A549 (cell line): ENCODE results near the gene STYK1. TPM values are rescaled to one million over a fixed set of nuclear protein-coding genes. Genes with fewer than 3 reads are reported as not detected.

Experiments used
- ATAC-seq, 2 experiments: fragments of 200-7000 bp in 1 of 2; fragments of >200 bp in 1 of 2; cut with Nextera tagmentation in 1 of 2; cut with Tn5 transposase in 1 of 2; 3 replicates each; pipeline versions ENCODE4 v1.8.0 to v1.9.1; 2018 to 2020; ENCODE audit warnings: mild to moderate bottlenecking in 1 of 2, moderate library complexity in 1 of 2
- CTCF ChIA-PET: fragments of 300-600 bp; sonication (Branson Sonifier 250); formaldehyde crosslinking; extraction: SDS; loops from one replicate; lab custom pipeline; 2021; ENCODE audit warnings: antibody characterized with exemption, inconsistent platforms; lab: Yijun Ruan, JAX
- POLR2A ChIA-PET: fragments of 350-600 bp; formaldehyde crosslinking; extraction: SDS; loops from one replicate; lab custom pipeline; 2021; ENCODE audit warnings: antibody characterized with exemption, inconsistent platforms; lab: Yijun Ruan, JAX
- DNase-seq, 2 experiments: peaks; one replicate each; pipeline versions ENCODE4 v3.0.0 to v3.0.0-alpha.2; 2011 to 2016; ENCODE audit warnings: low read depth in 1 of 2, low spot score in 1 of 2
- FAIRE-seq: peaks from 2 replicates; lab custom pipeline; 2011; peaks lifted over from hg19 to GRCh38; lab: Jason Lieb, UNC
- H3K27ac ChIP-seq, 2 experiments: fragments of >200 bp; sonication (Bioruptor Twin); formaldehyde crosslinking; 3 replicates each; pipeline ENCODE4 v1.5.1; 2016 to 2017
- H3K4me1 ChIP-seq: fragments of >200 bp; sonication (Bioruptor Twin); formaldehyde crosslinking; 3 replicates; pipeline ENCODE4 v1.6.1; 2016
- H3K4me2 ChIP-seq: fragments of >200 bp; sonication (Bioruptor Twin); formaldehyde crosslinking; 3 replicates; pipeline ENCODE4 v1.6.1; 2016
- H3K4me3 ChIP-seq: fragments of >200 bp; sonication (Bioruptor Twin); formaldehyde crosslinking; 3 replicates; pipeline ENCODE4 v1.5.1; 2016
- H3K9me3 ChIP-seq: fragments of >200 bp; sonication (Bioruptor Twin); formaldehyde crosslinking; 3 replicates; pipeline ENCODE4 v1.6.1; 2016
- CHD2 ChIP-seq: fragments of 150-350 bp; IDR thresholded peaks from 2 replicates; pipeline ENCODE4 v1.6.1; 2014; ENCODE audit warnings: low read length; ENCODE audit not compliant: partially characterized antibody
- EHMT2 ChIP-seq: fragments of 200-600 bp; sonication (generic); IDR thresholded peaks from 2 replicates; pipeline ENCODE4 v1.6.1; 2016; ENCODE audit warnings: antibody characterized with exemption, low read depth, mild to moderate bottlenecking, moderate library complexity
- FOSB ChIP-seq: fragments of 250-450 bp; sonication (Bioruptor Pico); IDR thresholded peaks from 2 replicates; pipeline ENCODE4 v1.5.0; 2020; ENCODE audit warnings: mild to moderate bottlenecking, moderate library complexity
- HDAC2 ChIP-seq: fragments of 200-600 bp; sonication (generic); IDR thresholded peaks from 2 replicates; pipeline ENCODE4 v1.6.1; 2016
- HOXA7 ChIP-seq: fragments of 250-450 bp; sonication (Bioruptor Pico); IDR thresholded peaks from 2 replicates; pipeline ENCODE4 v1.5.0; 2020; ENCODE audit warnings: mild to moderate bottlenecking, moderate library complexity
- HOXB13 ChIP-seq: fragments of 250-450 bp; sonication (Bioruptor Pico); IDR thresholded peaks from 2 replicates; pipeline ENCODE4 v1.5.0; 2020; ENCODE audit warnings: low read depth, mild to moderate bottlenecking, moderate library complexity
- HOXB5 ChIP-seq: fragments of 250-450 bp; sonication (Bioruptor Pico); IDR thresholded peaks from 2 replicates; pipeline ENCODE4 v1.5.0; 2020; ENCODE audit warnings: mild to moderate bottlenecking, moderate library complexity
- NPAS2 ChIP-seq: fragments of 250-450 bp; sonication (Bioruptor Pico); IDR thresholded peaks from 2 replicates; pipeline ENCODE4 v1.8.0; 2022; ENCODE audit warnings: mild to moderate bottlenecking, moderate library complexity, borderline replicate concordance
- PHF8 ChIP-seq: fragments of 200-600 bp; sonication (generic); IDR thresholded peaks from 2 replicates; pipeline ENCODE4 v1.6.1; 2016; ENCODE audit warnings: low read depth, mild to moderate bottlenecking, antibody characterized with exemption, moderate library complexity, borderline replicate concordance
- RAD21 ChIP-seq, 2 experiments: fragments of >200 bp in 1 of 2; sonication (Bioruptor Twin) in 1 of 2; formaldehyde crosslinking in 1 of 2; IDR thresholded peaks in 1 of 2; conservative IDR thresholded peaks in 1 of 2; 2 replicates in 1 of 2; 3 replicates in 1 of 2; pipeline ENCODE4 v1.6.1; 2012 to 2018; ENCODE audit warnings: inconsistent platforms in 1 of 2
- WGBS: methylation state at CpG from one replicate; pipeline ENCODE4 v1.1.6; 2017; ENCODE audit errors: missing lambda C conversion rate; 5-methylcytosine and 5-hydroxymethylcytosine counted together
- polyA plus RNA-seq, 4 experiments: library from polyadenylated mRNA; depleted of rRNA in 3 of 4; stranded (reverse); fragments of >200 nt; fragmentation: RNase III in 1 of 4; extraction: RNeasy Plus Mini Kit Qiagen cat#74134 plus additional on column Dnase treatment in 1 of 4; gene quantifications; 2 replicates in 3 of 4; 3 replicates in 1 of 4; pipeline ENCODE4 v1.2.3, GENCODE V29; 2011 to 2017
- TF ChIP-seq, protein P1 (sequence below): fragments of 450-650 bp; IDR thresholded peaks from 2 replicates; pipeline ENCODE4 v1.6.1; 2014; ENCODE audit warnings: antibody characterized with exemption
- TF ChIP-seq, protein P2 (sequence below): fragments of >200 bp; sonication (Bioruptor Twin); formaldehyde crosslinking; IDR thresholded peaks from 3 replicates; pipeline ENCODE4 v1.6.1; 2016
- TF ChIP-seq, protein P3 (sequence below): fragments of 250-450 bp; sonication (Bioruptor Pico); IDR thresholded peaks from 2 replicates; pipeline ENCODE4 v1.5.0; 2020; ENCODE audit warnings: low read depth, mild to moderate bottlenecking, moderate library complexity
- TF ChIP-seq, protein P4 (sequence below): fragments of >200 bp; sonication (Bioruptor Twin); formaldehyde crosslinking; IDR thresholded peaks from 2 replicates; pipeline ENCODE4 v1.6.1; 2016

The STYK1 gene
- polyA plus RNA-seq, 2 of the 4 experiments (the other 2 are of a cell fraction) = 0.32 to 0.56 TPM

DNA sequence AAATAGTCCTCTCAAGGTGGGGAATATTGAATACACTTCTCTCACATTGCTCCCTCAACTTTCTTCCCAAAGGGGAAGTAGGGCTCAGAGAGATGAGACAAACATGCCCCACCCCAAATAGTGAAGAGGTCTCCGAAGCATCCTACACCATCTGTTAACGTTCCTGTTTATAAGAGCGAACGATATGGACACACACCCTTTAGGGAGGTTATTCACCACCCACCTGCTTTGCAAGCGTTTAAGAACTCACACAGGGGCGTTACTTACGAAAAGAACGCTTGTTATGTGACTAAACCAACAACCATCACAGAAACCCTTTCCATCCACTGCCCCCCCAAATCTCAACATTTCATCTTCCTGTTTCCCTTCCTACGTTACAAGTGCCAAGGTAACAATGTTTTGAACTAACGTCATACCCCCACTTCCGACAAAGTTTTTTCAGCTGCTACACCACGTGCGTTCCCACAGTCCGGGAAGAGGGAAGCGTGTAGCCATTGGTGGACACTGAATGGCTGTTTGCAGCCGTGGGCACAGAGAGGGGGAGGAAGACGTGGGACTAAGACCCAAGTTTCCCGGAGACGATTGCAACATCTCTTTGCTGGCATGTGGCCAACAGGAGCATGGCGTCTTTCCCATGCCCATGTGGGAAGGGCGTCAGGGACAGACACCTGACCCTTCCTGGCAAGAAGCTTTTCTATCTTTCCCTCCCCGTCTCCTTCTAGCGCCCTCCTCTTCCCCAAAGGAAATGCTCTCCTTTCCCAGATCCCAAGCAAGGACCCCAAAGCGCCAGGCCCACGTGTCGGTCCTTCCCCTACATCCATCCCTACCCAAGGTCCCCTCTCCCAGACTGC, 48.0 kb upstream of the STYK1 start (continued):
- TF ChIP-seq, protein P1, sequence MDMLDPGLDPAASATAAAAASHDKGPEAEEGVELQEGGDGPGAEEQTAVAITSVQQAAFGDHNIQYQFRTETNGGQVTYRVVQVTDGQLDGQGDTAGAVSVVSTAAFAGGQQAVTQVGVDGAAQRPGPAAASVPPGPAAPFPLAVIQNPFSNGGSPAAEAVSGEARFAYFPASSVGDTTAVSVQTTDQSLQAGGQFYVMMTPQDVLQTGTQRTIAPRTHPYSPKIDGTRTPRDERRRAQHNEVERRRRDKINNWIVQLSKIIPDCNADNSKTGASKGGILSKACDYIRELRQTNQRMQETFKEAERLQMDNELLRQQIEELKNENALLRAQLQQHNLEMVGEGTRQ = peak; percentile 76
- TF ChIP-seq HDAC2 = 0 out of 2 replicates have a peak, but pooled peaks have one; percentile 47

DNA sequence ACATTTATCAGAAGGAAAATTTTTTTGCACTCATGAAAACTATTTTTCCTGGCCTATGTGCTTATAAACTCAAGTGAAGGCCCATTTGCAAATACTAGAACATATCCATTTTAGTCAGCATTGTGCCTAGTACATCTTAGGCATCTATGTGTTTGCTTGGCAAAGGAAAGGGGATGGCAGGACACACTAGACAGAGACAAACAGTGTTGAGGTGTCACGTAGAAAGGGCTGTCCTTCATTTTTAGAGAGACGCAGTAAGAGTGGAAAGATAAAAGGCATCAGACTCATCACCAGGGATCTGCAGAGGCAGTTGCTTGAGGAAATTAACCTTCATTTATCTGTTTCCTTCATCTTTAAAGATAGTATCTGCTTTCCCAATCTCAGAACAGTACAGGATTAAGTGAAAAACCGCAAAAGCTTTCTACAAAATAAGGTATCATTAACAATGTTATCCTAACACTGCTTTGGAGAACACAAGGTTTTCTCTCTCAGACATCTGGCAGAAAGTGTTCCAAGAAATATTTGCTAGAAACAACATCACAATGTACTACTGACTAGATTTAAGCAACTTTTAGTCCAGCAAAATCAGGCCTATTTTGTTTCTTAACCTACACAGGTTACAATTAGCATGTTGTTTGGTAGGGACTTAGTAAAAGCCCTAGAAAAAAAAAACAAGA, 47.3 kb upstream of the STYK1 start:
- POLR2A ChIA-PET = interaction anchor here (0.9 kb wide), 1 partner anchor 450 kb away, joined by 3 read pairs; the partner anchor contains the start of gene SMIM10L1
- H3K27ac ChIP-seq = peak overlapping the region; percentile 94 to 99; a peak in 5 of 6 replicates
- CTCF ChIA-PET = interaction anchor here (1.2 kb wide), 1 partner anchor 11 kb away, joined by 3 read pairs; no protein-coding TSS in a partner anchor
- H3K4me1 ChIP-seq = peaks cover 57% of the 10 kb centered on the region
- no peaks in the 10 kb centered on the region for H3K9me3 ChIP-seq
- peak overlapping the region; percentile 93 for H3K4me3 ChIP-seq
- DNase-seq (no peak), FAIRE-seq (no peak)
- TF ChIP-seq EHMT2 (no peak), NPAS2 (CRISPR knock-in tag) (no peak), CHD2 (no peak), HOXB5 (CRISPR knock-in tag) (no peak), PHF8 (no peak), FOSB (no peak)
- TF ChIP-seq, protein P2, sequence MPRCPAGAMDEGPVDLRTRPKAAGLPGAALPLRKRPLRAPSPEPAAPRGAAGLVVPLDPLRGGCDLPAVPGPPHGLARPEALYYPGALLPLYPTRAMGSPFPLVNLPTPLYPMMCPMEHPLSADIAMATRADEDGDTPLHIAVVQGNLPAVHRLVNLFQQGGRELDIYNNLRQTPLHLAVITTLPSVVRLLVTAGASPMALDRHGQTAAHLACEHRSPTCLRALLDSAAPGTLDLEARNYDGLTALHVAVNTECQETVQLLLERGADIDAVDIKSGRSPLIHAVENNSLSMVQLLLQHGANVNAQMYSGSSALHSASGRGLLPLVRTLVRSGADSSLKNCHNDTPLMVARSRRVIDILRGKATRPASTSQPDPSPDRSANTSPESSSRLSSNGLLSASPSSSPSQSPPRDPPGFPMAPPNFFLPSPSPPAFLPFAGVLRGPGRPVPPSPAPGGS = no peak
- TF ChIP-seq, all 56 proteins: peak for 0
- peak overlapping the region; percentile 80 for H3K4me2 ChIP-seq
- 50% methylated on average over 3 of the region's 3 CpGs for WGBS
- no peak for ATAC-seq

DNA sequence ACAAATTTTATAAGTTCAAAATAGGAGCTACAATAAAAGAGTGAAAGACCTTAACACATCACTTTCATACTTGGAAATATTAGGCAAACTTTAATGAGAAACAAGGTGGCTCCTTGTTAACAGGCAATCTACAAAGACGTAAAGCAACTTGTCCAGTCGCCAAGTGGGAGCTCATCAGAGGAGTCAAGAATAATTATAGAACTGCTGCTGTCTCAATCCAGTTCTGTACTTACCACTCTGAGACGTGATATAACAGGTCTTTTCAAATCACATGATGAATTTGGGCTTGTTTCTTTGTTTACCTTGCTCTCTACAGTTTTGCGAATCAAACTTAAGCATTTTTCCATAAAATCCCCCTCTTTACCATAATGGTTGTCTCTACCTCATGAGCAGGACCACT, 45.6 kb upstream of the STYK1 start:
- no peaks in the 10 kb centered on the region for H3K9me3 ChIP-seq
- no peak overlapping the region for H3K4me3 ChIP-seq
- WGBS = 83% methylated on average over 4 of the region's 4 CpGs

DNA sequence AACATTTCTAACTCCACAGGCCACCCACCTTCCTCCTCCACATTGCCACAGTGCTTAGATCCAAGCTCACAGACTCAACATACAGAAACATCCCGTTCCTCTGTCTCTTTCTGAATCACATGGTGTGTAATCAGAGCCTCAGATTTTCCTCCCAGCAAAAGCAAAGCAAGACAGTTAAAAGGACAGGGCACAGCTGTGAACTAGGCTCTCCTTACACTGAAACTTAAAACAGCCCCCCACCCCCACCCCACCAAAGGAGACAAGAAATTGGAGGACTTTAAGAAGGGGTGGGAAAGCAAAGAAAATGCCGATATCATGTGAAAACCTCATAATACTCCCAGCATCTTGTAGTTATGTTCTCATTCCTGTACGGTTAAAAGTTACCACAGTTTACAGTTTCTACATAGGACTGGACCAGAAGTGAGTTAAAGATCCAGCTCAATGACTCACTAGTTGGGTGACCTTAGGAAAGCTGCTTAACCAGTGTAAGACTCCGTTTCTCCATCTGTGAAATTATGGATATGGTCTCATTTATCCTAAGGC, 44.5 kb upstream of the STYK1 start:
- Histone ChIP-seq H3K27ac (peak overlapping the region; percentile 60 to 81), H3K9me3 (no peaks in the 10 kb centered on the region)
- ATAC-seq (no peak), FAIRE-seq (no peak)
- 0 out of 2 replicates have a peak, but pooled peaks have one; percentile 11 for TF ChIP-seq HOXA7
- TF ChIP-seq, protein P3, sequence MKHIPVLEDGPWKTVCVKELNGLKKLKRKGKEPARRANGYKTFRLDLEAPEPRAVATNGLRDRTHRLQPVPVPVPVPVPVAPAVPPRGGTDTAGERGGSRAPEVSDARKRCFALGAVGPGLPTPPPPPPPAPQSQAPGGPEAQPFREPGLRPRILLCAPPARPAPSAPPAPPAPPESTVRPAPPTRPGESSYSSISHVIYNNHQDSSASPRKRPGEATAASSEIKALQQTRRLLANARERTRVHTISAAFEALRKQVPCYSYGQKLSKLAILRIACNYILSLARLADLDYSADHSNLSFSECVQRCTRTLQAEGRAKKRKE (CRISPR knock-in tag) = no peak
- TF ChIP-seq HOXB13 (CRISPR knock-in tag) = no peak
- TF ChIP-seq EHMT2 = no peak
- TF ChIP-seq, protein P4, sequence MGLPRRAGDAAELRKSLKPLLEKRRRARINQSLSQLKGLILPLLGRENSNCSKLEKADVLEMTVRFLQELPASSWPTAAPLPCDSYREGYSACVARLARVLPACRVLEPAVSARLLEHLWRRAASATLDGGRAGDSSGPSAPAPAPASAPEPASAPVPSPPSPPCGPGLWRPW = no peak
- TF ChIP-seq, all 56 proteins: peak for 1
- Histone ChIP-seq H3K4me3 (0 out of 3 replicates have a peak overlapping the region, but pooled peaks have one; percentile 14), H3K4me1 (peaks cover 57% of the 10 kb centered on the region), H3K4me2 (peak overlapping the region; percentile 80)
- WGBS = 31% methylated on average over 4 of the region's 4 CpGs
- ChIA-PET POLR2A (no interaction called here), CTCF (interaction anchor here (1.2 to 2.5 kb wide), 2 partner anchors 30 to 32 kb away, joined by 3 to 11 read pairs; no protein-coding TSS in a partner anchor)
- no peak for DNase-seq

More for the DNA sequence above, 45.6 kb upstream of the STYK1 start:
- Histone ChIP-seq H3K4me1 (peaks cover 64% of the 10 kb centered on the region), H3K4me2 (peak overlapping the region; percentile 80), H3K27ac (no peak overlapping the region)
- no peak for ATAC-seq
- no peak for FAIRE-seq
- no peak for TF ChIP-seq HDAC2
- no peak for TF ChIP-seq RAD21 (conservative IDR thresholded peaks at IDR 0.05 in 1 of 2, IDR thresholded peaks at IDR 0.05 in 1 of 2)
- no peak for DNase-seq
- ChIA-PET CTCF (interaction anchor here (1.0 to 2.5 kb wide), 3 partner anchors 31 to 455 kb away, joined by 3 to 11 read pairs (median 3); no protein-coding TSS in a partner anchor), POLR2A (no interaction called here)
